IPS-18c (cell line): ENCODE results near the gene WWOX.

Experiments used
- H3K4me3 ChIP-seq: 2 replicates; pipeline ENCODE4 v1.7.0; 2013; ENCODE audit warnings: low read depth, mild to moderate bottlenecking, low read length, moderate library complexity; ENCODE audit not compliant: insufficient read depth
- H3K9me3 ChIP-seq: one replicate; pipeline ENCODE4 v1.6.1; 2013; ENCODE audit warnings: mild to moderate bottlenecking, low read length, moderate library complexity; ENCODE audit not compliant: control insufficient read depth, insufficient read depth

Gene WWOX

GRCh38 chr16:78227855-78228254 is 128.4 kb downstream of the WWOX start:
- Histone ChIP-seq H3K4me3 (no peak overlapping the region), H3K9me3 (no peaks in the 10 kb centered on the region)

DNA sequence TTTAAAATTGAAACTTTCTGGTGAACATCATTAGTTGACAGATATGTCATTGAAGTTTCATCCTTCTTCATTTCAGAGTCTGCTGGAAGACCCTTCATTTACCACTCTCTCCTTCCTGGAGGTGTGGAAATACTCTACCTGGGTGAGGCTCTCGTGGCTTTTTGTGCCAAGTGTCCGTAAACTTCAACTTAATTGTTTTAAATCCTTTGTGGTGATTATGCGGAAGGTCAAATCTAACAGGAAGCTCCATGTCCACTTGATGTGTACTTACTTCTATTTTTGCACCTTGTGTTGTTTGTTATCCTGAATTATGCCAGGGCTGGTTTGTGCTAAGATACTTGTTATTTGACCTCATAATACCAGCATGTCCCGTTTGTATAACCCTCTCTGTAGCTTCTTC is 129.2 kb downstream of the WWOX start:
- no peaks in the 10 kb centered on the region for H3K9me3 ChIP-seq

GRCh38 chr16:78230832-78231231 is 131.4 kb downstream of the WWOX start:
- Histone ChIP-seq H3K4me3 (no peak overlapping the region; the same call in 1 of the 2 replicates), H3K9me3 (no peaks in the 10 kb centered on the region)

More for the DNA sequence above, 129.2 kb downstream of the WWOX start:
- no peak overlapping the region for H3K4me3 ChIP-seq

DNA sequence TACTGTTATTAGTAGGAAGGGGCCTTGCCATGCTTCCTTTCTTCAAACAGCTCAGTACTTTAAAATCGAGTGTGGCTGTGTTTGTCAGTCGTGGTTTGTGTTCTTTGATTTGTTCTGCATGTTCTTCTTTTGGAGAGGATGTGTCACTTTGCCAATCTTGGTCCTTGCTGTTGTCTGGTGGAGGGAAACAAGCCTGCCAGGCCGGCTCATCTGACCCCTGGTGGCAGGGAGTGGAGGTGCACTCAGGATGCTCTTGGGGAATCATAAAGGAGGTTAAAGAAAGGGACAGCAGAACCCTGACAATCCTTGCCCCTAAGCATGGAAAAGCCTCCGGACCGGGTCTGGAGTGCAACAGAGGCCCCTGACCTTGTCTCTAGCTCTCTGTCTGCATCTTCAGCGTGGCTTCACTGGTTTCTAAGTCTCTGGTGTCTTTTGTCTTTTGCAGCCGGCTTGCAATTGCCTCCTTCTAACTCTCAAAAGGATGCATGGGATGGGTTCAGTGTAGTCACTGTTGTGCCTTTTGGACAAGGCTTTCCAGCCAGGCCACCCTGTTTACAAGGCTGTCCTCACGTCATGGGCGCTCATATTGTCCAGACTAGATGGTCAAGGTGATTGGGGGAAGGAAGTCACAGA is 135.8 kb downstream of the WWOX start:
- Histone ChIP-seq H3K9me3 (no peaks in the 10 kb centered on the region), H3K4me3 (no peak overlapping the region)

- Histone ChIP-seq H3K9me3 (no peaks in the 10 kb centered on the region), H3K4me3 (no peak overlapping the region)
Measured at GRCh38 chr16:78235876-78236275, 136.4 kb downstream of the WWOX start.

DNA sequence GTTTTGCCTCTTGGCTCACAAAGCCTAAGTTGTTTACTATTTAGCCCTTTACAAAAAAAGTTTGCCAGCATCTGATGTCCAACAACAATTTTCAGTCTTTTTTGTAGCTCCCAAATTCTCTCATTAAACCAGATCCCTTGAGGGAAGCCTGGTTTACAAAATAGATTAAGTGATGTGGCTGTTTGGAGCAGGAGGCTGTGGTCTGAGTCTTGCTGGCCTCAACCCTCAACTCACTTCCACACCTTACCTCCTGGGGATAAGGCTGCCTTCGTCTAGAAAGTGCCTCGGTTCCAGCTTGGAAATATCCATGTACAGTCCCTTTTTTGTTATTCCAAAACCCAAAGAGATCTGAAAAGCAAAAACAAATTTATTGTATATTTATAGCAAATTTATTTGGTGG is 138.4 kb downstream of the WWOX start:
- H3K4me3 ChIP-seq: no peak overlapping the region

DNA sequence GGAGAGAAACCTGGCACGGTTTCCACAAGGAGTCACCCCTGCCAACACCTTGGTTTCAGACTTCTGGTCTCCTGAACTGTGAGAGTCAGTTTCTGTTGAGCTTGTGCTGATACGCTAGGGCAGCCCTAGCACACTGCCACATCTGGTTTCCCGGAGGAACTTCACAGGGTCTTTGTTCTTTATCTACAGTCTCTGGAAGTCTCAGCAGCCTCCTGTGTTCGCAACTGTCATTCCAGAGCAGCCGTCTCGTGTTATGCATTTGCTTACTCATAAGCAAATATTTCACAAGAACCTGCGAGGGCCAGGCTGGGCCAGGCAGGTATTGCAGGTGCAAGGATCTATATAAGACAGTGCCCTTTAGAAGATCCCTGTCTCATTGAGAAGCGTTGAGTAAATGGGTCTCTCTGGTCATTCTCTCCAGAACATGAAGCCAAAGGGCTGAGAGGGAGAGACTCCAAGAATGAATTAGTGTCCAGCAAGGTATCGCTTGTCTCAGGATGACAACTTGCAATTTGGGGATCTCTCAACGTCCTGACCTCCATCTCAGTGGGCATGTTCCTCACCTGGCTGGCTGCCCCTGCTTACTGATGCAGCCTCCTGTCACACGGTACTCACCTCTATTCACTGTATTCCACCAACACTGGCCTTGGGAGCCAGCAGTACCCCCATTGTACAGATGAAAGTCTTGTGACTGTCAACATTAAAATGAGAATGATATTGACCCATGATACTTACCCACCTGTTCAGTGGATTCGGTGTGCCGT is 141.2 kb downstream of the WWOX start:
- Histone ChIP-seq H3K4me3 (no peak overlapping the region), H3K9me3 (no peaks in the 10 kb centered on the region)

More for the DNA sequence above, 138.4 kb downstream of the WWOX start:
- no peaks in the 10 kb centered on the region for H3K9me3 ChIP-seq

DNA sequence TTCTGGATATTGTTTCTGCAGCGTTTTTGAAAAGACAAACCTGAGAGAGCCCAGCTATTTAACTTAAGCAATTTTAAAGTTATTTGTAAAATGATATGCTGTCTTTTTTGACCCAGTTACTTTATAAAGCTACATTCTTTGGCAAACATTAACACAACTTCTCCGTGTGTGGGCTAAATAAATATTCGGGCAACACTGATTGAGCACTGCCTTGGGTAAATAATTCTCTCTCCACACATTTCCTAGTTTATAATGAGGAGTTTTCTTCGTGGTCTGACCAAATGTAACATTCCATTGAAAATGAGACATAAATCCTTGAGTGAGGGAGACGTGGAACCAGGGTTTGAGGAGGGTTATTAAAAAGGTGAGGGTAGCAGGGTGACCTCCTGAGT is 142.8 kb downstream of the WWOX start:
- Histone ChIP-seq H3K9me3 (no peaks in the 10 kb centered on the region), H3K4me3 (no peak overlapping the region)

GRCh38 chr16:78244131-78244895 is 144.9 kb downstream of the WWOX start:
- no peaks in the 10 kb centered on the region for H3K9me3 ChIP-seq
- H3K4me3 ChIP-seq: no peak overlapping the region

DNA sequence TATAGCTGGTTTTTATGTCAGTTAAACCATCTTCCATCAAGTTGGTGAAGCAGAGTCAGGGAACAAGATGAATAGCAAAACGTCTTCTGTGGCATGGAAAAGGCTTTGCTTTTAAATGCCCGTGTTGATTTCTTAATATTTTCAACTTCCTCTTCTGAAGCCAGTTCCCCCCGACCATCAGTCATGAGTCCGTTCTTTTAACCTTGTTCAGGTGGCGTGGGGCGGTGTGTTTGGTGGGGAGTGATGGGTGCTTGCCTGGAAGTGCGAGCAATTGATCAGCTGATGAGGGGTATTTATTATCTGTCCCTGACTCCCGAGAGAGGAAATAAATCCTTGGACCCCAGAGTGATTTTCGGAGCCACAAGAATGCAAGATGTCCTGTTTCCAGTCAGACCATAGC is 147.1 kb downstream of the WWOX start:
- Histone ChIP-seq H3K9me3 (no peaks in the 10 kb centered on the region), H3K4me3 (no peak overlapping the region)

DNA sequence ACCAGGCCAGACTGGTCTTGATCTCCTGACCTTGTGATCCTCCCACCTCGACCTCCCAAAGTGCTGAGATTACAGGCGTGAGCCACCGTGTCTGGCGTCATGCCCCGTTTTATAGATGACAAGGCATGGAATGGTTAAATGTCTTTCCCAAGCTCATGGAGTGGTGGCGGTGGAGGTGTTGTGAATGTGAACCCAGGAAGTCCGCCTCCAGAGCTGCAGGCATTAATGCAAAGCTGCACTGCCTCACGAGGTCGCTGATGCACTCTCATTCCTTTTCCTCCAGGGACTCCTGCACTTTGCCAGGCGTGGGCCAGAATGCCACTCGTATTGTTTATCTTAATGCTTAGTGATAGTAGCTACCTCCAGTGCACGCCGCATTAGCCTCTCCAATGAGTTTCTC is 149.6 kb downstream of the WWOX start:
- no peaks in the 10 kb centered on the region for H3K9me3 ChIP-seq
- no peak overlapping the region for H3K4me3 ChIP-seq

DNA sequence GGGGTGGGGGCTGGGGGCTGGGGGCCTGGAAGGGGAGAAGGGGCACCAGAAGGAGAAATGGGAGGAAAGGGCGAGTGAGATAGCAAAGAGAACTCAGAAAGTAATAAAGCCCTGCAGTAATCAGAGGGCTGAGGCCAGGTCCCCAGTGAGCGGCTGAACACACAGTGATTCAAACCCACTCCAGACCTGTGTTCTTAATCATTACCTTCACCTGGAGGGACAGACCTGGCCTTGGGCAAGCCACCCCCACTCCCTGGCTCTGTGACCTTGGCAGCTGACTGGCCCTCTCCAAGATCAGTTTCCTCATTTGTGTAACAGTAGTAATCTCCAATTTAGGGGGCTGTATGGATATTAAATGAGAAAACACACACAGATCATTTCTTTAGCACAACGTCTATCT is 150.4 kb downstream of the WWOX start:
- no peaks in the 10 kb centered on the region for H3K9me3 ChIP-seq
- H3K4me3 ChIP-seq: no peak overlapping the region

DNA sequence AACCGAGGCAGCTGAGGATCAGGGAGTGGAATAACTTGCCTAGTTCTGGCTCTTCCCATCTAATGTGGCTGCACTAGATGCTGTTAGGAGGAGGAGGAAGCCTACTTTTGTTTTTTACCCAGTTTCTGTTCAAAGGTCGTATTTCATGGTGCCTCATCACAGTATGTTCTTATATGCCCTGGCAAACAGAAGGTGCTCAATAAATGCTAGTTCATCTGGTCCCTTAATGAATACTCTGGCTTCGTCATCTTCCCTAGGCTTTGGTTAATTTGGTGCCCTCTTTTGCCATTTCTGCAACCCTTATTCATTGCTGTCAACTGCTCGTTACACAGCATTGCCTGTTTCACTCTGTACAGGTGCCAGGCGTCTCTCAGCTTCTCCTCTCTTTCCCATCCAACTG is 151.7 kb downstream of the WWOX start:
- H3K9me3 ChIP-seq: no peaks in the 10 kb centered on the region

DNA sequence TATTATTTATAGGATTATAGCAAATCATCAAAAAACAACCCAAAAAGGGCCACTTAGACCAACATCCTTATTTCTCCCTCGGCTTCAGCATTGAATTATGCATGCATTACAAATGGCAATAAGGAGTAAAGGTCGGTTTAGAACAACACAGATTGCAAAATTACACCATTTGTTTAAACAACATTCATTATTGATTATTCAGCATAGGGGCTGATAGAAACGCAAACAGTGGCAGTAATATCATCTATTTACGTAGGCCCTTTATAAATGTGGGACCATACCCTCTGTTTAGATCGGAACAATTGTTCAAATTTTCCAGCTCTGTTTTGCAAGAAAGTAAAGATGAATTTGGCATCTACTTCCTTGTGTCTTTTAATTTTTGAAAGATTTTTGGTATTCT is 153.3 kb downstream of the WWOX start:
- no peak overlapping the region for H3K4me3 ChIP-seq
- no peaks in the 10 kb centered on the region for H3K9me3 ChIP-seq

More for the DNA sequence above, 151.7 kb downstream of the WWOX start:
- no peak overlapping the region for H3K4me3 ChIP-seq

DNA sequence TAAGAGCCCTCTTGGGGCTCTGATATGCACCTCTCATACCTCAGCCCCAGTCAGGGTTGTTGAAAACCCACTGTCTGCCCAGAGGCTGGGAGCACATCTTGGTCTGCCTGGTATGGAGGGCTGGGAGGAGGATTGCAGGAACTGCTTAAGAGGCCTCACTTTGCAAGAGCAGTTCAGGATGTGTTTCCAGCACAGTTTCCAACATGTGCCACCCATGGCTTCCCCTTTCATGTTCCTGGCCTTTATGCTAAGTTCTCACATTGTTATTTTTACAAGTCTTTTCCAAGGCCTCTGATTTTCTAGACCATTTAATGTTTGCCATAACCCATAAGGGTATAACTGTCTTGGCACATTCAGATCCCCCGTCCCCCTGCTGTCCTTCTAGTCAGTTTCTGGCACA is 155.4 kb downstream of the WWOX start:
- H3K9me3 ChIP-seq: no peaks in the 10 kb centered on the region

DNA sequence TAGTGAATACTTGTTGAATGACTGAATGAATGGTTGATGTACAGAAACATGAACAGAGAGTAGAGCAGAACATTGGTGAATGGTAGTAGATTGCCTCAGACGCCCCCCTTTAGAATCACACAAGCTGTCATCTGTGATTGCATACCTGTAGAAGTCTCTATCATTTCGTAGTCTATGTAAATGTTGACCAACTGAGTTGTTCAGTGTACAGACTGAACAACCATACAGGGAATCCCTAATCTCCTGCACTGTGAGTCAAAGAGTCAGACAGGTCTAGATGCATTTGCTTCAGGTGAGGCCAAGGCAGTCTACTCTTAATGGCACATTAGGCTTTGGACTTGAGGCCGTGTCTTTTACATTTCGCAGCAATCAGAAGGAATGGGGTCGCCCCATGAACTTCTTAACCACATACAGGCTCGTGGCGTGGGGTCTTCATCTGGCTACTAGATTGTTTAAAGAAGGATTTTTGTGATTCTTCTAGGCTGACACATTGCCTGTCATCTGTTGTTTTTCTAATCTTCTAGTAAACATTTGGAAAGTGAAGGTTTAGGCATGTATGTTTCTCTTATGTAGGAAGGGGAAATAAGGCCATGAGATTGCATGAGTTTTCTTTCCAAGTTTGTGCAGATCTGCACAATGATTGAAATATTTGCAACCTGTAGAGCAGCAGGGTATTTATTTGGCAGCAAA is 157.4 kb downstream of the WWOX start:
- H3K4me3 ChIP-seq: no peak overlapping the region
- H3K9me3 ChIP-seq: no peaks in the 10 kb centered on the region

More for the DNA sequence above, 155.4 kb downstream of the WWOX start:
- H3K4me3 ChIP-seq: no peak overlapping the region

DNA sequence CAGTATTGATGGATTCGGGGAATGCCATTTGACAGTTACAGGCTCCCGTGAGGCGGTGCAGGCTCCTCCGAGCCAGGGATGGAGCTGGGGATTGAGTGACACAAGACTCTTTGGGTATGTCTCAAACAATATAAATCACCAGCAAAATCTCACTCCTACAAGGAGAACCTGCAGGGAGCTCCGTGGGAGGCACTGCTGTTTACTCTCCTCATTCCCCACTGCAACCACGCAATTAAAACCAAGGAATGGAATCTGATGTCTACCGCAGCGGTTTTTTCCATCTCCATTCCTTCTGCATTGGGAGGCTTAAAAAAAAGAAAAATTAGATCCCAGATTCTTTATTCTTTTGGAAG is 157.9 kb downstream of the WWOX start:
- no peak overlapping the region for H3K4me3 ChIP-seq

More for the DNA sequence above, 157.9 kb downstream of the WWOX start:
- no peaks in the 10 kb centered on the region for H3K9me3 ChIP-seq
